SK-N-SH (cell line): ENCODE data around the gene KLHDC3. TPM values are rescaled to one million over a fixed set of nuclear protein-coding genes. Genes with fewer than 3 reads are reported as not detected.

Source experiments
- CTCF ChIA-PET: fragments of 300-600, 350-600 bp; formaldehyde crosslinking; extraction: SDS; loops from one replicate; lab custom pipeline; 2021; lab: Yijun Ruan, JAX
- POLR2A ChIA-PET: fragments of 350-600 bp; sonication (Branson Sonifier 250); formaldehyde crosslinking; extraction: SDS; loops from one replicate; lab custom pipeline; 2020; ENCODE audit warnings: antibody characterized with exemption, inconsistent platforms; lab: Yijun Ruan, JAX
- DNase-seq: peaks from one replicate; pipeline ENCODE4 v3.0.0; 2012
- H2AFZ ChIP-seq: fragments of 200-600 bp; sonication (generic); 2 replicates; pipeline ENCODE4 v1.8.1; 2016; ENCODE audit warnings: antibody characterized with exemption, mild to moderate bottlenecking, low read depth
- H3F3A ChIP-seq: fragments of 200-600 bp; sonication (generic); replicated peaks from 2 replicates; pipeline ENCODE3; 2016; ENCODE audit warnings: antibody characterized with exemption, mild to moderate bottlenecking; ENCODE audit not compliant: insufficient read depth
- H3K27ac ChIP-seq, 2 experiments: fragments of 200-500 bp in 1 of 2; fragments of 200-600 bp in 1 of 2; sonication (Bioruptor generic) in 1 of 2; sonication (generic), shearing (Covaris generic) in 1 of 2; 2 replicates each; pipeline versions ENCODE4 v1.5.1 to v1.6.1; 2014 to 2016; ENCODE audit warnings: low read depth in 2 of 2, inconsistent platforms in 1 of 2, low read length in 1 of 2, mild to moderate bottlenecking in 1 of 2, mixed read lengths in 1 of 2
- H3K27me3 ChIP-seq: fragments of 200-600 bp; sonication (generic), shearing (Covaris generic); 2 replicates; pipeline ENCODE4 v1.6.1; 2016; ENCODE audit warnings: mixed run types; ENCODE audit not compliant: insufficient read depth
- H3K36me3 ChIP-seq, 2 experiments: fragments of 200-500 bp in 1 of 2; fragments of 200-600 bp in 1 of 2; sonication (Bioruptor generic) in 1 of 2; sonication (generic) in 1 of 2; replicated peaks in 1 of 2; 2 replicates each; pipeline versions ENCODE3 to v1.5.1; 2014 to 2016; ENCODE audit warnings: low read length in 1 of 2, mild to moderate bottlenecking in 1 of 2; ENCODE audit not compliant: insufficient read depth in 2 of 2, control insufficient read depth in 1 of 2
- H3K4me1 ChIP-seq, 2 experiments: fragments of 200-500 bp in 1 of 2; fragments of 200-600 bp in 1 of 2; sonication (Bioruptor generic) in 1 of 2; sonication (generic), shearing (Covaris generic) in 1 of 2; 2 replicates each; pipeline versions ENCODE4 v1.5.1 to v1.6.1; 2014 to 2016; ENCODE audit warnings: low read depth in 1 of 2, low read length in 1 of 2, mixed run types in 1 of 2; ENCODE audit not compliant: insufficient read depth in 2 of 2, control insufficient read depth in 1 of 2
- H3K4me2 ChIP-seq: fragments of 200-600 bp; sonication (generic), shearing (Covaris generic); 2 replicates; pipeline ENCODE4 v1.6.1; 2017; ENCODE audit warnings: mixed run types
- H3K4me3 ChIP-seq, 2 experiments: fragments of 200-500 bp in 1 of 2; fragments of 200-600 bp in 1 of 2; sonication (Bioruptor generic) in 1 of 2; sonication (generic), shearing (Covaris generic) in 1 of 2; 2 replicates each; pipeline versions ENCODE4 v1.5.1 to v1.8.1; 2014 to 2016; ENCODE audit warnings: low read depth in 2 of 2, inconsistent platforms in 1 of 2, low read length in 1 of 2, mild to moderate bottlenecking in 1 of 2, mixed read lengths in 1 of 2, moderate library complexity in 1 of 2
- H3K79me2 ChIP-seq: fragments of 200-600 bp; sonication (generic); 2 replicates; pipeline ENCODE4 v1.8.1; 2017; ENCODE audit warnings: mild to moderate bottlenecking; ENCODE audit not compliant: insufficient read depth
- H3K9ac ChIP-seq: fragments of 200-600 bp; sonication (generic); 2 replicates; pipeline ENCODE4 v1.6.1; 2017; ENCODE audit warnings: mixed run types
- H3K9me2 ChIP-seq: fragments of 200-600 bp; sonication (generic); 2 replicates; pipeline ENCODE4 v1.6.1; 2017; ENCODE audit warnings: mixed run types
- H3K9me3 ChIP-seq: fragments of 200-600 bp; sonication (generic); 2 replicates; pipeline ENCODE4 v1.6.1; 2017; ENCODE audit warnings: mixed run types, mild to moderate bottlenecking, moderate library complexity
- H4K20me1 ChIP-seq: fragments of 200-600 bp; sonication (generic); 2 replicates; pipeline ENCODE4 v1.6.1; 2017; ENCODE audit warnings: mild to moderate bottlenecking, mixed run types; ENCODE audit not compliant: insufficient read depth
- CTCF ChIP-seq: fragments of 200-600 bp; sonication (generic); IDR thresholded peaks from 2 replicates; pipeline ENCODE4 v1.6.1; 2017; ENCODE audit warnings: antibody characterized with exemption, mild to moderate bottlenecking, moderate library complexity
- ELF1 ChIP-seq: IDR thresholded peaks from 2 replicates; pipeline ENCODE4 v1.4.0; 2012
- EP300 ChIP-seq, 2 experiments: IDR thresholded peaks; 2 replicates each; pipeline versions ENCODE4 v1.4.0 to v1.6.1; 2012; ENCODE audit warnings: borderline replicate concordance in 1 of 2, low read depth in 1 of 2, low read length in 1 of 2
- EZH2phosphoT487 ChIP-seq: fragments of 200-600 bp; sonication (generic); IDR thresholded peaks from 2 replicates; pipeline ENCODE4 v1.6.1; 2017; ENCODE audit warnings: low read depth, mixed run types, mild to moderate bottlenecking, antibody characterized with exemption, moderate library complexity, borderline replicate concordance
- FOSL2 ChIP-seq: IDR thresholded peaks from 2 replicates; pipeline ENCODE4 v1.4.0; 2012; ENCODE audit warnings: low read depth, mild to moderate bottlenecking, moderate library complexity, borderline replicate concordance
- FOXM1 ChIP-seq: IDR thresholded peaks from 2 replicates; pipeline ENCODE4 v1.4.0; 2012; ENCODE audit warnings: low read depth, mild to moderate bottlenecking
- GABPA ChIP-seq: IDR thresholded peaks from 2 replicates; pipeline ENCODE4 v1.4.0; 2012; ENCODE audit warnings: low read depth, mild to moderate bottlenecking
- GATA2 ChIP-seq: sonication (generic); formaldehyde crosslinking; IDR thresholded peaks from 2 replicates; pipeline ENCODE4 v1.5.0; 2020; ENCODE audit warnings: mild to moderate bottlenecking, missing genetic modification reagents
- JUND ChIP-seq: IDR thresholded peaks from 2 replicates; pipeline ENCODE4 v1.4.0; 2012
- MAX ChIP-seq: IDR thresholded peaks from 2 replicates; pipeline ENCODE4 v1.4.0; 2012; ENCODE audit warnings: low read depth
- MEF2A ChIP-seq: IDR thresholded peaks from 2 replicates; pipeline ENCODE4 v1.4.0; 2012; ENCODE audit warnings: low read depth, borderline replicate concordance
- NFIC ChIP-seq: IDR thresholded peaks from 2 replicates; pipeline ENCODE4 v1.4.0; 2012; ENCODE audit warnings: borderline replicate concordance
- NRF1 ChIP-seq: IDR thresholded peaks from 2 replicates; pipeline ENCODE4 v1.6.1; 2012; ENCODE audit warnings: low read depth, mild to moderate bottlenecking, low read length
- PBX3 ChIP-seq: IDR thresholded peaks from 2 replicates; pipeline ENCODE4; 2012
- POLR2AphosphoS5 ChIP-seq: IDR thresholded peaks from 2 replicates; pipeline ENCODE4 v1.6.1; 2012; ENCODE audit warnings: low read depth, low read length
- RAD21 ChIP-seq: IDR thresholded peaks from 2 replicates; pipeline ENCODE4 v1.6.1; 2012; ENCODE audit warnings: mild to moderate bottlenecking, low read length
- RFX5 ChIP-seq: IDR thresholded peaks from 2 replicates; pipeline ENCODE4 v1.6.1; 2012; ENCODE audit warnings: mild to moderate bottlenecking, improper control_type of control experiment, low read length
- SIN3A ChIP-seq: IDR thresholded peaks from 2 replicates; pipeline ENCODE4 v1.6.1; 2012; ENCODE audit warnings: low read depth, mild to moderate bottlenecking, low read length, moderate library complexity, borderline replicate concordance
- SMC3 ChIP-seq: IDR thresholded peaks from 2 replicates; pipeline ENCODE4 v1.6.1; 2012; ENCODE audit warnings: low read depth, low read length, improper control_type of control experiment
- TCF12 ChIP-seq: IDR thresholded peaks from 2 replicates; pipeline ENCODE4 v1.4.0; 2012
- TEAD4 ChIP-seq: IDR thresholded peaks from 2 replicates; pipeline ENCODE4 v1.4.0; 2012; ENCODE audit warnings: mild to moderate bottlenecking, borderline replicate concordance; ENCODE audit not compliant: insufficient read depth
- USF1 ChIP-seq: IDR thresholded peaks from 2 replicates; pipeline ENCODE4 v1.4.0; 2012; ENCODE audit warnings: low read depth, borderline replicate concordance
- USF2 ChIP-seq: fragments of 150-350 bp; IDR thresholded peaks from 2 replicates; pipeline ENCODE4 v1.6.1; 2017; ENCODE audit warnings: antibody characterized with exemption, low read length, low read depth, borderline replicate concordance
- YY1 ChIP-seq: IDR thresholded peaks from 2 replicates; pipeline ENCODE4 v1.4.0; 2012; ENCODE audit warnings: low read depth, mild to moderate bottlenecking
- WGBS: methylation state at CpG from one replicate; pipeline ENCODE4 v1.1.6; 2017; ENCODE audit warnings: low lambda C conversion rate; 5-methylcytosine and 5-hydroxymethylcytosine counted together
- polyA plus RNA-seq, 3 experiments: library from polyadenylated mRNA; depleted of rRNA; stranded (reverse); fragments of >200 nt; gene quantifications; 2 replicates each; pipeline ENCODE4 v1.2.3, GENCODE V29; 2012

Gene KLHDC3
- polyA plus RNA-seq, 1 of the 3 experiments (the other 2 are of a cell fraction): 74.1 TPM

GRCh38 chr6:43001843-43002242 is 12.2 kb upstream of the KLHDC3 start:
- Histone ChIP-seq H3F3A (peaks cover 5% of the 10 kb centered on the region), H4K20me1 (no peaks in the 10 kb centered on the region), H2AFZ (no peak overlapping the region), H3K4me3 (no peak overlapping the region), H3K4me2 (no peak overlapping the region), H3K36me3 (peaks cover 9 to 15% of the 10 kb centered on the region in 2 experiments), H3K79me2 (peaks cover 18% of the 10 kb centered on the region; the same call in 1 of the 2 replicates), H3K9me2 (no peaks in the 10 kb centered on the region), H3K9me3 (no peaks in the 10 kb centered on the region), H3K4me1 (no peaks in the 10 kb centered on the region), H3K27ac (no peak overlapping the region), H3K27me3 (no peaks in the 10 kb centered on the region), H3K9ac (no peak overlapping the region)
- TF ChIP-seq SMC3 (no peak), NFIC (no peak), TEAD4 (no peak), MAX (no peak), FOSL2 (no peak), GATA2 (CRISPR knock-in tag) (no peak), JUND (no peak), NRF1 (no peak), POLR2AphosphoS5 (no peak), PBX3 (no peak), USF1 (no peak), RFX5 (no peak), ELF1 (no peak), GABPA (no peak), SIN3A (no peak)
- 96% methylated on average over 8 of the region's 8 CpGs for WGBS
- POLR2A ChIA-PET: interaction anchor here (1.8 kb wide), 1 partner anchor 15 kb away, joined by 4 read pairs; no protein-coding TSS in a partner anchor
- no peak for DNase-seq
- CTCF ChIA-PET: interaction anchor here (0.6 kb wide), 1 partner anchor 351 kb away, joined by 3 read pairs; no protein-coding TSS in a partner anchor

GRCh38 chr6:43005844-43006243 is 8.2 kb upstream of the KLHDC3 start:
- H4K20me1 ChIP-seq: no peaks in the 10 kb centered on the region
- no peak overlapping the region for H3K4me3 ChIP-seq
- ChIA-PET CTCF (interaction anchor here (1.1 to 2.5 kb wide), 2 partner anchors 10 to 138 kb away, joined by 3 to 10 read pairs; no protein-coding TSS in a partner anchor), POLR2A (interaction anchor here (0.6 to 0.8 kb wide), 2 partner anchors 22 to 35 kb away, joined by 3 read pairs; partner anchors contain the start of gene PPP2R5D)
- H3K27ac ChIP-seq: no peak overlapping the region
- no peak overlapping the region for H3K9ac ChIP-seq
- H3K9me3 ChIP-seq: no peaks in the 10 kb centered on the region
- H3K4me2 ChIP-seq: no peak overlapping the region
- H3K4me1 ChIP-seq: no peaks in the 10 kb centered on the region
- peaks cover 33 to 39% of the 10 kb centered on the region in 2 experiments for H3K36me3 ChIP-seq
- WGBS: 84% methylated on average over 5 of the region's 5 CpGs
- H3K27me3 ChIP-seq: no peaks in the 10 kb centered on the region
- TF ChIP-seq RAD21 (no peak), MAX (no peak), FOSL2 (no peak), USF2 (no peak), EP300 (IDR thresholded peaks at IDR 0.05; ENCODE audit: borderline replicate concordance in 1 of 2, low read depth in 1 of 2, low read length in 1 of 2) (no peak), CTCF (no peak), JUND (no peak), ELF1 (no peak), FOXM1 (no peak), TCF12 (no peak), MEF2A (no peak), YY1 (no peak), TEAD4 (no peak), SIN3A (no peak), POLR2AphosphoS5 (no peak), EZH2phosphoT487 (no peak), GATA2 (CRISPR knock-in tag) (no peak), SMC3 (no peak)
- H3K79me2 ChIP-seq: peaks cover 5% of the 10 kb centered on the region; the same call in 1 of the 2 replicates
- no peak overlapping the region for H2AFZ ChIP-seq
- DNase-seq: no peak
- no peaks in the 10 kb centered on the region for H3K9me2 ChIP-seq
- peaks cover 11% of the 10 kb centered on the region for H3F3A ChIP-seq
